Activated T-cell treated with anti-CD3 and anti-CD28 coated beads, Interleukin-2, amount 50 U/mL, for 72 hours (primary cell): ENCODE data around the gene NPC1. TPM values are rescaled to one million over a fixed set of nuclear protein-coding genes. Genes with fewer than 3 reads are reported as not detected.
A peak's percentile ranks its signal among the peaks of the same experiment; 100 is the strongest.

Experiments
- ATAC-seq, 2 donors: fragments of 150-1000 bp; cut with Tn5 transposase; replicated peaks in 1 of 2; 2 replicates each; pipeline ENCODE4 v1.10.0; 2021; ENCODE audit warnings: moderate library complexity in 2 of 2, mild to moderate bottlenecking in 1 of 2
- DNase-seq, 2 donors: peaks; one replicate each; pipeline ENCODE4 v3.0.0; 2021 to 2022; ENCODE audit warnings: mixed read lengths in 1 of 2
- H3K27ac Mint-ChIP-seq: one replicate; pipeline ENCODE4 v1.8.0; 2022; ENCODE audit warnings: mild to moderate bottlenecking, moderate library complexity, mixed read lengths
- H3K27me3 Mint-ChIP-seq: one replicate; pipeline ENCODE4 v1.8.0; 2022; ENCODE audit warnings: low read depth, mixed read lengths
- H3K36me3 Mint-ChIP-seq, 2 donors: one replicate each; pipeline ENCODE4 v1.8.0; 2022; ENCODE audit warnings: mixed read lengths in 2 of 2, mild to moderate bottlenecking in 1 of 2; ENCODE audit not compliant: insufficient read depth in 2 of 2
- H3K4me1 Mint-ChIP-seq: one replicate; pipeline ENCODE4 v1.8.0; 2022; ENCODE audit warnings: low read depth, mixed read lengths
- H3K4me3 Mint-ChIP-seq, 2 donors: one replicate each; pipeline ENCODE4 v1.8.0; 2022; ENCODE audit warnings: mild to moderate bottlenecking in 2 of 2, mixed read lengths in 2 of 2, moderate library complexity in 2 of 2
- H3K9me3 Mint-ChIP-seq, 2 donors: one replicate each; pipeline ENCODE4 v1.8.0; 2022; ENCODE audit warnings: mixed read lengths in 2 of 2
- total RNA-seq, 2 donors: library from RNA; stranded (reverse); gene quantifications; one replicate each; pipeline ENCODE4 v1.2.3, GENCODE V29; 2022

NPC1 gene
- 10 to 100 TPM; 29.3 to 32.4 TPM for total RNA-seq

DNA sequence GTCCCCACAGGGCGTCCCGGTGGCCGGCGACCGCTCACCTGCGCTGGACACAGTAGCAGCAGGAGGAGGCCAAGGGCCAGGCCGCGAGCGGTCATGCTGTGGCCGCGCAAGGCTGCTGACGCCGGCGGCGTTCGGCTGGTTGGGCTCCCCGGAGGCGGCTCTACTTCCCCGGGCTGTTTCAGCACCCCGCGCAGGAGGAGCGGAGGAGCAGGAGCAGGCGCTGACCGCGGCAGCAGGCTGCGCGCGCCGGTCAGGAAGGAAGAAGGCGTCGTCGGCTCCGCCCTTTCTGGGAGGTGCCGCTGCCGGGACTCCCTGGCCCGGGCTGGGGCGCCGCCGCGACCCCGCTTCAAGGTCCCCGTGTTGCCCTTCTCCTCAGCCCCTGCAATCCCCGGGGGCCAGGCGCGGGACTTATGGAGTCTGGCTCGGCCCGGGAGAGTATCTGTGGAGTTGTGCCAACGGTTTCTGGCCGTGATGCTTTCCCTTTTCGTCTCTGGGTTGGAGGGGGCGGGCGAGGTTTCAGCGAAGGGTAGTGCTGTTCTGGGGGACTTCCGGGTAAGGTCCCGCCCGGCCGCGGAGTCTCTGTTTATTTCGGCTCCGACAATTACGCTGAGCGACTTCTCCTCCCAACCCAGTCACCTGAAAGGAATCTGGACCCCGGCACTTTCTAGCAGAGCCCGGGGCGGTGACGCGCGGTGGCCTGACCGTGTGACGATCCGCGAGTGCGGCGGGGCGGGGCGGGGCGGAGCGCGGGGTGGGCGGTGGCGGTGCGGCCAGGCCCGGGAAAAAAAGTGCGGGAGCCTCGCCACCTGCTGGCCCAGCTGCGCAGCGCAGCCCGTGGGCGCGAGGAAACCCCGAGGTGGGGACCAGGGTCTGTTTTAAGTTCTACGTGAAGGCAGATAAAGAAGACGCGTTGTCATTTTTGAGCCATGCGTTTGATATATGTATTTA lies at the start of gene NPC1:
NPC1 (minus strand) TSS at position 258 of the 948 bp plus-strand sequence; CDS start at position 95, 163 bp downstream.
- peak within 1 kb of the TSS; percentile 94 for H3K27ac Mint-ChIP-seq
- no peaks in the 10 kb centered on the region for H3K27me3 Mint-ChIP-seq
- H3K36me3 Mint-ChIP-seq, result no peaks in the 10 kb centered on the region
- H3K4me3 Mint-ChIP-seq, result peak within 1 kb of the TSS; percentile 90
- H3K9me3 Mint-ChIP-seq, result no peaks in the 10 kb centered on the region
- ATAC-seq, result peak; percentile 94
- H3K4me1 Mint-ChIP-seq, result peaks cover 48% of the 10 kb centered on the region
- DNase-seq, result peak; percentile 94 to 95

DNA sequence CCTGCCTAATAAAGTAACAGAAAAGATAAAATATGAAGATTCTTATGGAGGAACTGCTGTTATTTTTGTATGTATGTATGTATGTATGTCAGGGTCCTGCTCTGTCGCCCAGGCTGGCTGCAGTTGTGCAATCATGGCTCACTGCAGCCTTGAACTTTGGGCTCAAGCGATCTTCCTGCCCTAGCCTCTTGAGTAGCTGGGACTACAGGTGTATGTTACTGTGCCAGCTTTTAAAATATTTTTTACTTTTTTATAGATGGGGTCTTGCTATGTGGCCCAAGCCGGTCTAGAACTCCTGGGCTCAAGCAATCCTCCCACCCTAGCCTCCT lies 49.7 kb upstream of the NPC1 start:
- H3K27me3 Mint-ChIP-seq, result no peaks in the 10 kb centered on the region
- ATAC-seq (no peak), DNase-seq (no peak)
- H3K9me3 Mint-ChIP-seq, result no peaks in the 10 kb centered on the region
- peaks cover 9% of the 10 kb centered on the region for H3K4me1 Mint-ChIP-seq
- no peak overlapping the region for H3K27ac Mint-ChIP-seq
- no peak overlapping the region for H3K4me3 Mint-ChIP-seq
- no peaks in the 10 kb centered on the region for H3K36me3 Mint-ChIP-seq

DNA sequence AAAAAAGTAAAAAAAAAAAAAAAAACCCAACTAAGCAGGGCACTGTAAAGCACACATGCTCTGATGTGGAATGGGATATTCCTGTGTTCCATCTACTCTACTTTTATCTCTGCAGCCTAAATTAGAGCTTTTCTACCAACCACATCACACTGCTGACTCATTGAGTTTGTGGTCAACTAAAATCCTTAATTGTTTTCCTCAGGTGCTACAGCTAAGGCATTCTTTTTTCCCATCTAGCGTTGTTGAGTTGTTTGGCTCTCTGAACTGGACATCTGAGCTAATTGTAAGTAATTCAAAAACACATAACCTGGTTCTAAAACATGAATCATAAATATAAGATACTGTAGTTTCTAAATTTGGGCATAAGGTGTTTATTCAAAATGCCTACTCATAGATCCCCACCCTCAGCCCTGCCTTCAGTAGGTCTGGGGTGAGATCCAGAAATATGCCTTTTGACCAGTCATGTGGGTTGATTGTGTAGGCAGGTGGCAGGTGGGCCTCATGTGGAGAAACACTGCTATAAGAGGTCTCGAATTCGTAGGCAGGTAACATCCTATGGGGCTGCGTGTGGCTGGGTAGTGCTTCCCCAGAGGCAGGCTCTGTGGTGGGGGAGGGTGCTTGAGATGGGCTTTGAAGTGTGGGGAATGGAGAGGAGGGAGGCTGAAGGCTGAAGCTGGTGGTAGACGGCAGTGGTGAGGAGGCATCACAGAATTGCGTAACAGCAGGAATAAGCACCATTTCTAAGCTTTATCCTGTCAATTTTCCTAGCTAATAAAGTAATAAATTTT lies 49.2 kb upstream of the NPC1 start:
- peaks cover 9% of the 10 kb centered on the region for H3K4me1 Mint-ChIP-seq
- no peaks in the 10 kb centered on the region for H3K27me3 Mint-ChIP-seq
- DNase-seq (no peak), ATAC-seq (no peak)
- no peak overlapping the region for H3K27ac Mint-ChIP-seq
- no peaks in the 10 kb centered on the region for H3K36me3 Mint-ChIP-seq
- no peaks in the 10 kb centered on the region for H3K9me3 Mint-ChIP-seq
- H3K4me3 Mint-ChIP-seq, result no peak overlapping the region

DNA sequence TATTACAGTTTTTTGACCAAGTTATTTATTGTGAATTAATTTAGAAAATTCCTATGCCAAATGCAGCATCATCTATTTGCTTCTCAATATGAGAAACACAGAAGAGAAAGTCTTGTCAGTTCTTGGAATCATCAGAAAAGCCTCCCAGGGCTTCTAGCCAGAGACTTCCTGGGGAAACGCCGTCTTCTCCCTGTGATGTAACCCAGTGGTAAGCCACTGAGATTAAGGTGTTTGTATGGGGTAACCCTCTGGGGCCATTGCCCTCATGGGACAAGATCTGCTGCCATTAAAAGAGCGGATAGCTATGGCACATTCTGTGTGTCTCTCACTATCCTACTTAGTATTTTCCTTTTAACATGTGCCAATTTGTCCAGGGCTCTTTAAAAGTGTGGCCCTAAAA lies 48.4 kb upstream of the NPC1 start:
- H3K27ac Mint-ChIP-seq, result no peak overlapping the region

DNA sequence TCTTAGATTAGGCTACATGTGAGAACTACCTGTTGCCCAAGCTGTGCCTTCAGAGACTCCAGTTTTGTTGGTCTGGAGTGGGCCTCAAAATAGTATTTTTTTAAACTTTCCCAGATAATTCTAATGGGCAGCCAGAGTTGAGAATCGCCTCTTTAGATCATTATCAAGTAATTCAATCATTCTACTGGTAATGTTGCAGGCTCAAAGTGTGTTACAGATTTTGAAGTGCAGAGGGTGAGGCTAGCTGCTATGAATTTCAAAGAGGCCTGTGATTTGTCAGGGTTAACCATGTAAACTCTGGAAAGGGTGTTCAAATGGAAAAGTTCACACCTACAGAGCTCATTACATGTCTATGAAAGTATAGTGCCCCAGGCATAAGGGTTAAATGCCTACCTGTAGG lies 46.3 kb upstream of the NPC1 start:
- ATAC-seq (no peak), DNase-seq (no peak)
- H3K4me1 Mint-ChIP-seq, result peaks cover 9% of the 10 kb centered on the region
- no peaks in the 10 kb centered on the region for H3K36me3 Mint-ChIP-seq
- H3K4me3 Mint-ChIP-seq, result no peak overlapping the region
- no peaks in the 10 kb centered on the region for H3K27me3 Mint-ChIP-seq
- no peaks in the 10 kb centered on the region for H3K9me3 Mint-ChIP-seq
- H3K27ac Mint-ChIP-seq, result no peak overlapping the region

More for the DNA sequence above, 48.4 kb upstream of the NPC1 start:
- H3K36me3 Mint-ChIP-seq, result no peaks in the 10 kb centered on the region
- ATAC-seq (no peak), DNase-seq (no peak)
- H3K4me3 Mint-ChIP-seq, result no peak overlapping the region
- H3K9me3 Mint-ChIP-seq, result no peaks in the 10 kb centered on the region
- no peaks in the 10 kb centered on the region for H3K27me3 Mint-ChIP-seq
- peaks cover 9% of the 10 kb centered on the region for H3K4me1 Mint-ChIP-seq

DNA sequence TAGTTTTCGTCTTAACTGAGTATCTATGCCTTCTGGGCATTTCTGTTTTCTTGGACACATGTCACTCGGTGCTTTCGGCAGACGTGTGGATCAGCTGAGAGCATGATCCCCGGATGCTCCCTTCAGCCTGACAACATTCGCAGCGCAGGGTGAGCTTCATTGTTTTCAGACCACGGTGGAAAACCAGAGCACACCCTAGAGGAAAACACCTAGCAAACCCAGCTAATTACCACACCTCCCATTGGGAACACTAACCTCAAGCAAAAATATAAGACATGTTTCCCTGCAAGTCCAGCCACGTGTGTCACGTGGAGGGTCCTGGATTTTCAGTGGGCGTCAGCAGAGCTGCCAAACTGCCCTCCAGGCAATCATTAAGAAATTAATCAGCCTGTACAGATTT lies 45.4 kb upstream of the NPC1 start:
- no peaks in the 10 kb centered on the region for H3K36me3 Mint-ChIP-seq
- peaks cover 15% of the 10 kb centered on the region for H3K4me1 Mint-ChIP-seq
- no peak overlapping the region for H3K27ac Mint-ChIP-seq
- ATAC-seq (no peak), DNase-seq (no peak)
- H3K4me3 Mint-ChIP-seq, result no peak overlapping the region
- H3K27me3 Mint-ChIP-seq, result no peaks in the 10 kb centered on the region
- no peaks in the 10 kb centered on the region for H3K9me3 Mint-ChIP-seq

DNA sequence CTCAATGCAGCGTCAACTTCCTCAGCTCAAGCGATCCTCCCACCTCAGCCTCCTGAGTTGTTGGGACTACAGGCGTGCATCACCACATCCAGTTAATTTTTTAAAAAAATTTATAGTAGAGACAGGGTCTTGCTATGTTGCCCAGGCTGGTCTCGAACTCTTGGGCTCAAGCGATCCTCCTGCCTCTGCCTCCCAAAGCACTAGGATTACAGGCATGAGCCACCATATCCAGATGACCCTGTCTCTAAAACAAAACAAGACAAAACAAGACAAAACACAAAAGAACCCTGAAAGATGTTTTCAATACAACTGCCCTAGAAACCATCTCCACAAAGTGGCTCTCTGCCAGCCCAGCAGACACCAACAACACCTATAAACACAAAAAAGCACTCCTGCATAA lies 45.0 kb upstream of the NPC1 start:
- DNase-seq (no peak), ATAC-seq (no peak)
- H3K4me3 Mint-ChIP-seq, result no peak overlapping the region
- H3K27ac Mint-ChIP-seq, result no peak overlapping the region
- H3K27me3 Mint-ChIP-seq, result no peaks in the 10 kb centered on the region
- H3K9me3 Mint-ChIP-seq, result no peaks in the 10 kb centered on the region
- no peaks in the 10 kb centered on the region for H3K36me3 Mint-ChIP-seq
- peaks cover 20% of the 10 kb centered on the region for H3K4me1 Mint-ChIP-seq

DNA sequence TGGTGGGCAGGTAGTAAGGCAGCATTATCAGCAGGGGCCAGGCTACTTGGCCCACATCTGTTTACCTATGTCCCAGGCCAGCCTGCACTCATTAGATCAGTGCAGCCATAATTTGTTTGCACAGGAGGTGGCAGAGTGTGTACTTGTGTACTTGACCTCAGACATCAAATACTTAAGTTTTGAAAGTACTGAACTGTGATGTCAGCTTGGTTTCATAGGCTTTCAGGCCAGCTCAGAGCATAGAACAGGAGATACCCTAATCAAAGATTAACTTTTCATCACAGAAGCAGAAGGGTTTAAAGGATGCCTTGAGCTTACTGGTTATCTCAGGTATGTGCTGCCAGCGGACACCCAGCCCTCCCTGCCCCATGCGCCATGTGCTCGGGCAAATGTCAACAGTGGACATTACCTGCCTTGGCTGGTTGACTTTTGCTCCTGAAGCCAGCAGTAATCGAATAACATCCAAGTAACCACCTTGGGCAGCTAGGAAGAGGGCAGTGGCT lies 43.2 kb upstream of the NPC1 start:
- DNase-seq (no peak), ATAC-seq (peak; percentile 25 to 53)
- Mint-ChIP-seq H3K27ac (no peak overlapping the region), H3K36me3 (no peaks in the 10 kb centered on the region), H3K4me3 (no peak overlapping the region), H3K9me3 (no peaks in the 10 kb centered on the region), H3K27me3 (no peaks in the 10 kb centered on the region), H3K4me1 (peaks cover 16% of the 10 kb centered on the region)

DNA sequence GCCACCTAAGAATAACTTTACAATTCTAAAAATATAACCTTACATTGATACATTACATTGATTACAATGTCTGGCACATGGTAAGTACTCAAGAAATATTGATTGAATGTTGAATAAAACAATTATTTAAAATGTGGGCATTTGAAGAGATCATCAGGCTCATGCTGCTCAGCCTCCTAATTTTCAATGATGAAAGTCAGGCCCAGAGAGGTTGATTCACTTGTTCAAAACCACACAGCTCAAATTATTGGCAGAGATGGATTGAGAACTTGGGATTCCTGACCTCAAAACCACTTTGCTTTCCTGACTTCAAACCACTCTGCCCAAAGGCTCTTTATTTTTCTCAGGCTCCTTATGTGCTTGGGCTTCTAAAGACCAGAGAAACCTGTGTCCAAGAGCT lies 41.7 kb upstream of the NPC1 start:
- no peaks in the 10 kb centered on the region for H3K9me3 Mint-ChIP-seq
- H3K4me3 Mint-ChIP-seq, result no peak overlapping the region

DNA sequence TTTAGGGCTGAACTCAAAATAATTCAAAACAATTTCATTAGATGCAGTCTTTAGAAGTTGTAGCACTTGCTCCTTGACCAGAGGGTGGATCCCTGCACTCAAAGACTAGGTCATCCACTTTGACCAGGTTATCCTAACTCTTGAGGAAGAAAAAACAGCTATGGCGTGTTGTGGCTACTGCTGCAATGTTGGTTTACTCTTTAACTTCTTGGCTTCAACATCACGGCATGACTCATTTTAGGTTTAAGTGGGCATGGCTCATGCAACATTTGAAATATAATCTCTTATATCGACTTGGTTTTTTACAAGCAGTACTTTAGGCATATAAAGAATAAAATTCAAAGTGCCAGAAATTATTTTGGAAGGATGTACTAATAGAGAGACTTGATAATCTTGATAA lies 41.0 kb upstream of the NPC1 start:
- Mint-ChIP-seq H3K4me1 (peaks cover 14% of the 10 kb centered on the region), H3K27ac (no peak overlapping the region), H3K27me3 (peaks cover under 1% of the 10 kb centered on the region), H3K9me3 (no peaks in the 10 kb centered on the region), H3K4me3 (no peak overlapping the region), H3K36me3 (no peaks in the 10 kb centered on the region)
- DNase-seq (no peak), ATAC-seq (no peak)

More for the DNA sequence above, 41.7 kb upstream of the NPC1 start:
- peaks cover 14% of the 10 kb centered on the region for H3K4me1 Mint-ChIP-seq
- ATAC-seq (no peak), DNase-seq (no peak)
- no peaks in the 10 kb centered on the region for H3K27me3 Mint-ChIP-seq
- no peak overlapping the region for H3K27ac Mint-ChIP-seq
- no peaks in the 10 kb centered on the region for H3K36me3 Mint-ChIP-seq

DNA sequence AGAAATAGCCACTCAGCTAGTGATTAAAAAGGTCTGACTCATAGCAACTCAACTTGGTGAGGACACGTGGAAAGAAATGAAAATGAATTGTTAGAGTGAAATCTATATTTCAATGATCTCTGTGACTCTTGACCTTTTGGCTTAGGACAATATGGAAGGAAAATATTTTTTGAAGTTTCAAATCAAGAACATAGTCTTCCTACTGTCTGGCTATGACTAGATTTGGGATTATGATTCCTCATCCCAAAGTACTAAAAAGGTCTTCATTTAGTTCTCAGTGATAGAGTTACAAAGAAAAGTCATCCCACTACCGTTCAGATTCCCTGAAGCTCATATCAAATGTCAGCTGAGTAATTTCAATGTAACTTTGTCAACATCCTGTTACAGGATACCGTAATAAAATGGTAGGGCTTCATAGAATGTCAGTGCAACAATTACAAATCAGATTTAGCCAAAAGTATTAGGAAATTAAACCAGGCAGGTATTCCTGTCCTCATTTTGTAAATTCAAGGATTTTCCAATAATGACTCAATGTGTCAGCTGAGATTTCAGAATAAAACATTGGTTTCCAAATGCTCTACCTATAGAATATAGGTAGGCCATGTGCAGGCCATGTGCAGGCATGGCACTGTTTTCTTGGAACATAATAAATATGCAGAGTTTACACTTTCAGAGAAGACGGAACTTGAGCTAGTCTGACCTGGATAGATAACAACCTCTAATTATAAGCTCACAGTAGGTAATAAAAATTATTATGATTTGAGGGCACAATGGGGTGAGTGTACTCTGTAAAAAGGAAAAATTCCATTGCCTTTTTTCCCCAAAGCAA lies 40.4 kb upstream of the NPC1 start:
- no peak overlapping the region for H3K4me3 Mint-ChIP-seq
- peaks cover 18% of the 10 kb centered on the region for H3K4me1 Mint-ChIP-seq
- peaks cover 7% of the 10 kb centered on the region for H3K27me3 Mint-ChIP-seq
- no peak overlapping the region for H3K27ac Mint-ChIP-seq
- no peaks in the 10 kb centered on the region for H3K36me3 Mint-ChIP-seq
- ATAC-seq (peak in 1 of 2 donors; percentile 50), DNase-seq (no peak)
- H3K9me3 Mint-ChIP-seq, result no peaks in the 10 kb centered on the region

DNA sequence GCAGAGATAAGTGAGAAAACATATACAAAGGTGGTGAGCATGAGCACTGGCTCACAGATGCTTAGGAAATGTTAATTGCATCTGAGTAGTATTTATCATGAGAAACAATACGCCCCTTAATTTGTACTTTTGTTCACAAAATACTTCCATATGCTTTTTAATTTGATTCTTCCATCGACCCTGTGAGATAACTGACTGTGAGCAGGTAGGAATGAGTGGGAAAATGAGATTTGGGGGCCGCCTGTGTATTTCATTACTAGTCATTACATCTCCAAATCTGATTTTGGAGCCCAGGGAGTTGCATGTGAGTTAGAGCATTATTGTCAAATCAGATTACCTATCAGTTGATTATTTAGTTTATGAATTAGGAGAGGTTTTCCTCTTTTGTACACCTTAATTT lies 36.7 kb upstream of the NPC1 start:
- no peak for DNase-seq
- Mint-ChIP-seq H3K9me3 (no peaks in the 10 kb centered on the region), H3K27me3 (peaks cover 37% of the 10 kb centered on the region), H3K36me3 (no peaks in the 10 kb centered on the region), H3K4me1 (peaks cover 18% of the 10 kb centered on the region), H3K4me3 (no peak overlapping the region), H3K27ac (no peak overlapping the region)
- ATAC-seq, result no peak
